HCT116 (cell line): Measurements from ENCODE around the gene VMO1. TPM values are rescaled to one million over a fixed set of nuclear protein-coding genes. Genes with fewer than 3 reads are reported as not detected.

Experiments
- ATAC-seq: fragments of 200-7000 bp; cut with Tn5 transposase; 2 replicates; pipeline ENCODE4 v1.9.1; 2020; ENCODE audit warnings: mild to moderate bottlenecking, moderate library complexity
- BruUV-seq: library from RNA; stranded (reverse); fragments of 400-500 nt; replicated peaks from 2 replicates; lab custom pipeline; 2021; lab: Mats Ljungman, UMichigan
- CTCF ChIA-PET: fragments of 300-600 bp; sonication (Branson Sonifier 250); formaldehyde crosslinking; loops from one replicate; lab custom pipeline; 2021; ENCODE audit warnings: antibody characterized with exemption; lab: Charles Lee
- POLR2A ChIA-PET: fragments of 300-600, 350-600 bp; sonication (Branson Sonifier 250); formaldehyde crosslinking; loops from one replicate; lab custom pipeline; 2021; ENCODE audit warnings: antibody characterized with exemption; lab: Charles Lee
- RAD21 ChIA-PET, 2 experiments: fragments of 300-600 bp; sonication (Branson Sonifier 250); formaldehyde crosslinking; loops; one replicate each; lab custom pipeline; 2023; ENCODE audit warnings: low total read pairs in 2 of 2; ENCODE audit not compliant: uncharacterized antibody in 2 of 2, unreplicated experiment in 2 of 2, low non-redundant PET in 1 of 2; lab: Charles Lee
- DNase-seq: peaks from one replicate; pipeline ENCODE4 v3.0.0-alpha.2; 2010; ENCODE audit warnings: low read depth, low spot score
- H2AFZ ChIP-seq: fragments of 200-600 bp; shearing (Covaris generic), sonication (generic); 2 replicates; pipeline ENCODE4 v1.6.1; 2017; ENCODE audit warnings: low read depth, mixed run types, mixed read lengths, antibody characterized with exemption, low read length; ENCODE audit not compliant: poor library complexity, severe bottlenecking
- H3K27ac ChIP-seq: 2 replicates; pipeline ENCODE4 v1.5.1; 2012; ENCODE audit warnings: low read depth, low read length
- H3K27me3 ChIP-seq: fragments of 200-600 bp; sonication (generic); 2 replicates; pipeline ENCODE4 v1.6.1; 2016; ENCODE audit warnings: mixed run types, low read length, mixed read lengths; ENCODE audit not compliant: insufficient read depth
- H3K36me3 ChIP-seq, 2 experiments: fragments of 200-500 bp in 1 of 2; fragments of 200-600 bp in 1 of 2; sonication (Bioruptor generic) in 1 of 2; sonication (generic) in 1 of 2; 2 replicates each; pipeline versions ENCODE4 v1.5.1 to v1.6.1; 2014 to 2016; ENCODE audit warnings: low read length in 2 of 2, inconsistent platforms in 1 of 2, mixed read lengths in 1 of 2, mixed run types in 1 of 2; ENCODE audit not compliant: insufficient read depth in 2 of 2, control insufficient read depth in 1 of 2
- H3K4me1 ChIP-seq, 2 experiments: fragments of 200-600 bp in 1 of 2; sonication (generic) in 1 of 2; 2 replicates each; pipeline versions ENCODE4 v1.5.1 to v1.6.1; 2012 to 2017; ENCODE audit warnings: low read length in 2 of 2, inconsistent platforms in 1 of 2, mild to moderate bottlenecking in 1 of 2, mixed read lengths in 1 of 2, mixed run types in 1 of 2, moderate library complexity in 1 of 2; ENCODE audit not compliant: insufficient read depth in 2 of 2, control insufficient read depth in 1 of 2
- H3K4me2 ChIP-seq: fragments of 200-600 bp; sonication (generic); 2 replicates; pipeline ENCODE4 v1.6.1; 2017; ENCODE audit warnings: mixed run types, low read length, mixed read lengths
- H3K4me3 ChIP-seq, 2 experiments: fragments of 200-600 bp in 1 of 2; sonication (generic) in 1 of 2; replicated peaks in 1 of 2; 2 replicates each; pipeline ENCODE4 v1.5.1; 2011 to 2016; ENCODE audit warnings: low read length in 2 of 2, control low read depth in 1 of 2, low read depth in 1 of 2, mild to moderate bottlenecking in 1 of 2, mixed read lengths in 1 of 2, mixed run types in 1 of 2
- H3K79me2 ChIP-seq: fragments of 200-600 bp; sonication (generic); 2 replicates; pipeline ENCODE4 v1.6.1; 2017; ENCODE audit warnings: mild to moderate bottlenecking, mixed run types, low read length, moderate library complexity, mixed read lengths; ENCODE audit not compliant: insufficient read depth
- H3K9ac ChIP-seq: fragments of 200-600 bp; sonication (generic); 2 replicates; pipeline ENCODE4 v1.6.1; 2016; ENCODE audit warnings: low read length, mixed read lengths
- H3K9me2 ChIP-seq: fragments of 200-600 bp; sonication (generic), shearing (Covaris generic); 2 replicates; pipeline ENCODE4 v1.6.1; 2017; ENCODE audit warnings: mixed run types, mild to moderate bottlenecking, moderate library complexity; ENCODE audit not compliant: insufficient read depth
- H3K9me3 ChIP-seq, 2 experiments: fragments of 200-500 bp in 1 of 2; fragments of 200-600 bp in 1 of 2; sonication (Bioruptor generic) in 1 of 2; sonication (generic) in 1 of 2; 2 replicates each; pipeline ENCODE4 v1.6.1; 2014 to 2017; ENCODE audit warnings: low read length in 2 of 2, mixed read lengths in 2 of 2, inconsistent platforms in 1 of 2, low read depth in 1 of 2, mild to moderate bottlenecking in 1 of 2, mixed run types in 1 of 2, moderate library complexity in 1 of 2; ENCODE audit not compliant: control insufficient read depth in 1 of 2, insufficient read depth in 1 of 2
- H4K20me1 ChIP-seq: fragments of 200-600 bp; sonication (generic), shearing (Covaris generic); 2 replicates; pipeline ENCODE4 v1.6.1; 2017; ENCODE audit warnings: mixed run types, mild to moderate bottlenecking, moderate library complexity; ENCODE audit not compliant: insufficient read depth
- ATF3 ChIP-seq: IDR thresholded peaks from 2 replicates; pipeline ENCODE4 v1.6.1; 2012
- CBX3 ChIP-seq: IDR thresholded peaks from 2 replicates; pipeline ENCODE4 v1.6.1; 2012; ENCODE audit warnings: low read depth
- CEBPB ChIP-seq: IDR thresholded peaks from 2 replicates; pipeline ENCODE4 v1.6.1; 2012; ENCODE audit warnings: low read depth
- CTCF ChIP-seq, 3 experiments: fragments of 200-600 bp in 1 of 3; sonication (generic) in 1 of 3; IDR thresholded peaks in 2 of 3; conservative IDR thresholded peaks in 1 of 3; 2 replicates each; pipeline ENCODE4 v1.5.1; 2012 to 2017; ENCODE audit warnings: low read depth in 2 of 3, low read length in 2 of 3, antibody characterized with exemption in 1 of 3, borderline replicate concordance in 1 of 3, control low read depth in 1 of 3, mild to moderate bottlenecking in 1 of 3, mixed read lengths in 1 of 3, mixed run types in 1 of 3, moderate library complexity in 1 of 3; ENCODE audit not compliant: insufficient read depth in 1 of 3
- ELF1 ChIP-seq: IDR thresholded peaks from 2 replicates; pipeline ENCODE4 v1.6.1; 2012; ENCODE audit warnings: low read depth, borderline replicate concordance
- EZH2 ChIP-seq: fragments of 200-600 bp; sonication (generic); IDR thresholded peaks from 2 replicates; pipeline ENCODE4 v1.6.1; 2017; ENCODE audit warnings: antibody characterized with exemption, mixed run types
- EZH2phosphoT487 ChIP-seq: fragments of 200-600 bp; IDR thresholded peaks from 2 replicates; pipeline ENCODE4 v1.6.1; 2018; ENCODE audit warnings: antibody characterized with exemption, borderline replicate concordance
- FOSL1 ChIP-seq: IDR thresholded peaks from 2 replicates; pipeline ENCODE4 v1.6.1; 2012; ENCODE audit warnings: low read depth
- JUND ChIP-seq: IDR thresholded peaks from 2 replicates; pipeline ENCODE4 v1.6.1; 2012
- MAX ChIP-seq: IDR thresholded peaks from 2 replicates; pipeline ENCODE4 v1.6.1; 2012
- POLR2A ChIP-seq: IDR thresholded peaks from 2 replicates; pipeline ENCODE4 v1.7.0; 2011; ENCODE audit warnings: borderline replicate concordance; ENCODE audit not compliant: insufficient read depth, insufficient read length; ENCODE audit errors: extremely low read depth
- SP1 ChIP-seq: IDR thresholded peaks from 2 replicates; pipeline ENCODE4 v1.6.1; 2012; ENCODE audit warnings: low read depth
- YY1 ChIP-seq: IDR thresholded peaks from 2 replicates; pipeline ENCODE4 v1.6.1; 2011; ENCODE audit warnings: low read length, low read depth, moderate library complexity, mild to moderate bottlenecking; ENCODE audit not compliant: insufficient replicate concordance; ENCODE audit errors: extremely low read depth
- ZFX ChIP-seq: fragments of 450-650 bp; IDR thresholded peaks from 2 replicates; pipeline ENCODE4 v1.6.1; 2017
- ZNF274 ChIP-seq: fragments of 200-500 bp; sonication (Bioruptor generic); IDR thresholded peaks from 2 replicates; pipeline ENCODE4 v1.6.1; 2014; ENCODE audit warnings: mild to moderate bottlenecking, low read depth, low read length, inconsistent platforms
- intact Hi-C: fragments of 100-400 bp; cut with micrococcal nuclease; formaldehyde crosslinking; loops from 2 replicates; pipeline ENCODE4 v1.10.0; 2022
- total RNA-seq: library from RNA; stranded (reverse); gene quantifications from one replicate; pipeline ENCODE4 v1.2.1, GENCODE V29; 2021; ENCODE audit not compliant: unreplicated experiment

Gene VMO1
- total RNA-seq, 1 experiment from 2014 or later: 0.76 TPM

- Histone ChIP-seq H3K9ac (peak overlapping the region; percentile 80), H3K4me2 (peak overlapping the region; percentile 99), H3K9me2 (no peaks in the 10 kb centered on the region), H3K9me3 (no peaks in the 10 kb centered on the region), H3K79me2 (no peaks in the 10 kb centered on the region; the same call in 1 of the 2 replicates), H4K20me1 (no peaks in the 10 kb centered on the region), H3K27ac (peak overlapping the region; percentile 52), H3K27me3 (no peaks in the 10 kb centered on the region), H3K36me3 (no peaks in the 10 kb centered on the region), H3K4me3 (peak overlapping the region; percentile 68 to 73), H3K4me1 (peaks cover 11 to 25% of the 10 kb centered on the region in 2 experiments), H2AFZ (peak overlapping the region; percentile 27)
- DNase-seq (no peak), ATAC-seq (peak; percentile 28)
- ChIA-PET RAD21 (no interaction called here), CTCF (interaction anchor here (1.1 kb wide), 1 partner anchor 52 kb away, joined by 3 read pairs; no protein-coding TSS in a partner anchor), POLR2A (no interaction called here)
- TF ChIP-seq CBX3: no peak
- 0 out of 2 replicates have a peak, but pooled peaks have one; percentile 42 for TF ChIP-seq MAX
- intact Hi-C loops: no loop called here
- TSS peak; percentile 40 for BruUV-seq
Measured at GRCh38 chr17:4738136-4739121, 47.7 kb downstream of the VMO1 start.

GRCh38 chr17:4735876-4736651, 50.1 kb downstream of the VMO1 start:
- intact Hi-C loops: no loop called here
- Histone ChIP-seq H3K36me3 (0 out of 4 replicates have a peak, but pooled peaks cover 0 to 2% of the 10 kb centered on the region in 2 experiments), H3K4me3 (no peak overlapping the region), H3K27me3 (no peaks in the 10 kb centered on the region), H3K9ac (no peak overlapping the region), H3K4me2 (no peak overlapping the region), H2AFZ (no peak overlapping the region), H4K20me1 (no peaks in the 10 kb centered on the region), H3K27ac (no peak overlapping the region), H3K9me2 (no peaks in the 10 kb centered on the region), H3K4me1 (peaks cover 11 to 32% of the 10 kb centered on the region in 2 experiments), H3K79me2 (no peaks in the 10 kb centered on the region; the same call in 1 of the 2 replicates), H3K9me3 (no peaks in the 10 kb centered on the region)
- DNase-seq: no peak
- ChIA-PET RAD21 (no interaction called here), CTCF (interaction anchor here (2.3 kb wide), 1 partner anchor 54 kb away, joined by 6 read pairs; the partner anchor contains the start of gene GLTPD2), POLR2A (no interaction called here)
- no TSS peak for BruUV-seq
- ATAC-seq: no peak
- TF ChIP-seq JUND: no peak
- no peak for TF ChIP-seq ZNF274
- TF ChIP-seq ATF3: no peak
- TF ChIP-seq SP1: no peak
- no peak for TF ChIP-seq FOSL1
- TF ChIP-seq ELF1: no peak
- no peak for TF ChIP-seq POLR2A
- TF ChIP-seq YY1: no peak
- no peak for TF ChIP-seq ZFX
- no peak for TF ChIP-seq CTCF (IDR thresholded peaks at IDR 0.05 in 2 of 3, conservative IDR thresholded peaks at IDR 0.05 in 1 of 3; ENCODE audit: borderline replicate concordance in 1 of 3, insufficient read depth in 1 of 3, low read depth in 2 of 3, low read length in 2 of 3)
- no peak for TF ChIP-seq EZH2
- TF ChIP-seq EZH2phosphoT487: no peak
- TF ChIP-seq CEBPB: no peak
